T-helper 1 cell treated with Interleukin-12 subunit alpha and Interleukin-12 subunit beta and Interleukin-4 antibody, amounts not matched to agents 30 μg/mL and 1 μg/mL, for 36 hours (primary cell): ENCODE data around the gene DYTN.

Source experiments
- H3K27ac Mint-ChIP-seq: one replicate; pipeline ENCODE4 v1.8.0; 2021; ENCODE audit warnings: mild to moderate bottlenecking, mixed read lengths
- H3K27me3 Mint-ChIP-seq: one replicate; pipeline ENCODE4 v1.8.0; 2021; ENCODE audit warnings: low read depth, mixed read lengths
- H3K36me3 Mint-ChIP-seq: one replicate; pipeline ENCODE4 v1.8.0; 2021; ENCODE audit warnings: low read depth, mixed read lengths
- H3K4me1 Mint-ChIP-seq: one replicate; pipeline ENCODE4 v1.8.0; 2021; ENCODE audit warnings: low read depth, mixed read lengths
- H3K4me3 Mint-ChIP-seq: one replicate; pipeline ENCODE4 v1.8.0; 2021; ENCODE audit warnings: mild to moderate bottlenecking, moderate library complexity, mixed read lengths
- H3K9me3 Mint-ChIP-seq: one replicate; pipeline ENCODE4 v1.8.0; 2021; ENCODE audit warnings: mixed read lengths

DYTN gene

DNA sequence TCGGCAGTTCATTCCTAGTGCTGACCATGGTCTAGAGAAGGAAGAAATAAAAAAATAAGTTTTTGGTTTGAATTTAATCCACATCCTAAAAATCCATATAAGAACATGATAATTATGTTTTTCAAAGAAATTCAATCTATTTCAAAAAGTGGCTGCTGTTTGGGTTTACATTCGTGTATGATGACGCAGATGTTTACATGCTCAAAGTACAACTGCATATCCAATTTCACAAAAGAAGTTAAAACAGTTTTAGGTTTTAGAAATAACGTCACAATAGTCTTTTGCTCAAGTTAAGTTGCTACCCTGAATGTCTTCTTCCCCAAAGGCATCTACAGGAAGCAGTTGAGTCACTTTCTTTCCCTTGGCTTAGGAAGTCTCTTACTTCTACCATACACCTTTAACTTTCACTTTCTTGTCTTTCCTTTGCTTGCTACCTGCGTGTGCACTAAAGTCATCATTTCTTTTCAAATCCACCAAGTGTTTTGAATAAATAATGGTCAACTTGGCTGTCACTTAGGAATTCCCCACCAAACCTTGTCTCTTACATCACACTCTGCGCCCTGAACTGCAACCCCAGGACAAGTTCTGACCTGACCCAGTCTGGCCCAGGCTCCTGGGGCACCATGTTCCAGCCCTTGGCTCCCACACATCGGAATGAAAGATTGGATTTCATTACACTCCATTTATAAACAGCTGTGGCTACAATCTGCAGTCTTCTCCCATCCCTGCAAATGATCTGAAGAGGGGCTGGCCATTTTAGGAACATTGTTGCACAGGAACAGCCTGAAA, 47.5 kb downstream of the DYTN start:
- Mint-ChIP-seq H3K27me3 (no peaks in the 10 kb centered on the region), H3K27ac (no peak overlapping the region), H3K4me1 (no peaks in the 10 kb centered on the region), H3K36me3 (no peaks in the 10 kb centered on the region), H3K9me3 (no peaks in the 10 kb centered on the region), H3K4me3 (no peak overlapping the region)

GRCh38 chr2:206665251-206665650, 52.9 kb downstream of the DYTN start:
- Mint-ChIP-seq H3K4me1 (no peaks in the 10 kb centered on the region), H3K36me3 (no peaks in the 10 kb centered on the region), H3K4me3 (no peak overlapping the region), H3K9me3 (no peaks in the 10 kb centered on the region), H3K27me3 (no peaks in the 10 kb centered on the region), H3K27ac (no peak overlapping the region)

- Mint-ChIP-seq H3K9me3 (peaks cover 4% of the 10 kb centered on the region), H3K36me3 (no peaks in the 10 kb centered on the region), H3K4me1 (no peaks in the 10 kb centered on the region), H3K4me3 (no peak overlapping the region), H3K27me3 (peaks cover 6% of the 10 kb centered on the region), H3K27ac (no peak overlapping the region)
Observed at GRCh38 chr2:206657087-206657486, 61.1 kb downstream of the DYTN start.

GRCh38 chr2:206647985-206648384, 70.2 kb downstream of the DYTN start:
- Mint-ChIP-seq H3K9me3 (no peaks in the 10 kb centered on the region), H3K27ac (no peak overlapping the region), H3K27me3 (peaks cover 4% of the 10 kb centered on the region), H3K4me3 (no peak overlapping the region), H3K4me1 (no peaks in the 10 kb centered on the region), H3K36me3 (no peaks in the 10 kb centered on the region)

DNA sequence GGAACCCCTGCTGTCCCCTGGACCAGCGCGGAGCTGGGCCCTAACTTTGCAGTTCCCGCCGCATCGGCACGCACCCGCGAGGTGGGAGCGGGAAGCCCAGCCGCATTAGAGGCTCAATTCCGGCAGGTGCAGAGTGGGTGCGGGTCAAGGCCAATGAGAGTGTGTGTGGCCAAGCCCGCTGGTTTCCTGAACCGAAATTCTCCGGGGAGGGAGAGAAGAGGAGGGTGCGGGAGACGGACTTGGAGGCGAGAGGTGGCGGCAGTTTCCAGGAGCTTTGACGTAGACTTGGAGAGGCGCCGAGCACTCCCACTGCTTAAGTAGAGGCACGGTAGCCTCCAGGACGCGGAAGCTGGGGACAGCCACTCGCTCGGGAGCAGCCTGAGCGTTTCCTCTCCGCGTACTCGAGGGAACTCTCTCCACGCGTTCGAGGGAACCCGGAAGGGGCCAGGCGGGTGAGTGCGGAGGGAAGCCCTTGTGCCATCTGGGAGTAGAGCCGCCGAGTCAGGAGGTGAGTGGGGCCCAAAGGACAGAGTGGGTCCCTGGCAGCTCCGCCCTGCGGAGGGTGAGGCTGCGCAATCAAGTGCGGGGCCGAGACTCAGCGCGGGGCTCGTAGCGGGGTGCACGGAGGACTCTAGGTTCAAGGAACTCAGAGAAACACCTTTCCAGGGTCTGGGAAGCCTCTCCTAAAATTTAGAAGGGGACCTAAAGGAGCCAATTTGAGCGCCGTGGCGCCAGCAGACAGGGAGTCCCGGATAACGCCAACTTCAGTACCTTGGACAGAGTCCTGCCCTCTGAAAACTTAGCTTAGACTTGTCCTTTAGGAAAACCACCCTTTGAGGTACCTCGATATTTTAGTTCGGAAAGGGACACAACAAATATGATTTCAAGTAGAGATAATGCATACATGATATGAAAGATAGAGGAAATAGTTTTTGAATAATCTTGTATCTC, 75.8 kb downstream of the DYTN start, which contains the start of gene FAM237A:
TSS of gene FAM237A (plus strand) at position 413 of the 951 bp plus-strand sequence. CDS start 1,750 bp downstream, outside the sequence.
- peaks cover 10% of the 10 kb centered on the region for H3K27me3 Mint-ChIP-seq
- H3K27ac Mint-ChIP-seq: no peak within 1 kb of the TSS
- no peak within 1 kb of the TSS for H3K4me3 Mint-ChIP-seq
- H3K4me1 Mint-ChIP-seq: no peaks in the 10 kb centered on the region
- no peaks in the 10 kb centered on the region for H3K36me3 Mint-ChIP-seq
- H3K9me3 Mint-ChIP-seq: no peaks in the 10 kb centered on the region

GRCh38 chr2:206641226-206641625, 77.0 kb downstream of the DYTN start:
- no peaks in the 10 kb centered on the region for H3K9me3 Mint-ChIP-seq
- no peak overlapping the region for H3K27ac Mint-ChIP-seq
- H3K27me3 Mint-ChIP-seq: peaks cover 10% of the 10 kb centered on the region
- H3K4me3 Mint-ChIP-seq: no peak overlapping the region
- no peaks in the 10 kb centered on the region for H3K36me3 Mint-ChIP-seq
- H3K4me1 Mint-ChIP-seq: no peaks in the 10 kb centered on the region

DNA sequence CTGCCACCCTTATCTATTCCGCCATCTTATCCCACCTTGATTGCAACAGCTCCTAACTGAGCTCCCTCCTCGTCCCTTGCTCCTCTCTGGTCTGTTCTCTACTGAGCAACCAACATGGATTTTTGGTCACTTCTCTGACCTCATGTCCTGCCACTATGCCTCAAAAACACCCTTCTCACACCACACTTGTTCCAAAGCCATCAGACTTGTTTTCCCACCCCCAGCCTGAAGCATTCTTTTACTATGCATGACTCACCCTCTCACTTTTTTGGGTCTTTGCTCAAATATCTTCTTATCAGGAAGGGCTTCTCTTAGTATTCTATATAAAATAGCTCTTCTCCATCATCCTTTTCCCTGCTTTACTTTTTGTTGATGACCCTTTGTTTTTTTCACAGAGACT, 78.6 kb downstream of the DYTN start:
- H3K27me3 Mint-ChIP-seq: peaks cover 10% of the 10 kb centered on the region
- no peak overlapping the region for H3K4me3 Mint-ChIP-seq
- no peaks in the 10 kb centered on the region for H3K36me3 Mint-ChIP-seq
- H3K27ac Mint-ChIP-seq: no peak overlapping the region
- H3K4me1 Mint-ChIP-seq: no peaks in the 10 kb centered on the region
- H3K9me3 Mint-ChIP-seq: no peaks in the 10 kb centered on the region

DNA sequence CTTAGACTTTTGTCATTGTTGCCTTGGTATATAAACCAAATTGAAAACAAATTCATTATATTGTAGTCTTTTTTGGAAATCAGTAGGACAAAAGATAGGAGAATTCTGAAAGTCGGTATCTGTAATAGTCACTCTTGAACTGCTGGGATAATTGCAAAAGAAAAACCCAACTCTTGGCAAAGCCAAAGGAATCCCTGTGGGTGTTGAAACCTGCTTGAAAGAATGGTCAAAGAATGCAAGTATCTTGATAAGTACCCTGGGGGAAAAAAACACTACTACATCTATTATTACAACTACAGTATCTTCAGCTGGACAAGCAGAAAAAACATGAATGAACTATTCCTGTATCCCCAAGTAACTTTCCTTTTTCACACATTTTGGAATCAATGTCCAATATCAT, 83.2 kb downstream of the DYTN start:
- peaks cover 3% of the 10 kb centered on the region for H3K27me3 Mint-ChIP-seq
- no peaks in the 10 kb centered on the region for H3K4me1 Mint-ChIP-seq

DNA sequence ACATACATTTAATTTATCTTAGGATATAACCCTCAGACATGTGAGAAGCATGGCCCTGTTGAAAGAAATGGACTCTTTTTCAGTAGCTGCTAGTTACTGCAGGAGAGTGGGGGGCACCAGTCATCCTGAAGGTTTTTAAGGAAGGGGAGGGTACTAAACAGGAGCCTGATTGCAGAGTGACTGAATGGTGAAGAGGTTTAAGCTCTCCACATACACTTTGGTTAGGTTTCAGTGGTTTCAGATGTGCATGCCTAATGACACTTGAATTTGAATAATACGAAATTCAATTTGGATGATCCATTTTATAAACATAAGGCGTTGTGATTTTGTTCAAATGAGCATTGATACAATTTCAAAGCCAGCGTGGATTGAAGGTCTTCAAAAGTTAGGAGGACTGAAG, 86.9 kb downstream of the DYTN start:
- no peak overlapping the region for H3K4me3 Mint-ChIP-seq
- H3K27me3 Mint-ChIP-seq: peaks cover 7% of the 10 kb centered on the region
- H3K4me1 Mint-ChIP-seq: no peaks in the 10 kb centered on the region
- no peaks in the 10 kb centered on the region for H3K36me3 Mint-ChIP-seq
- no peak overlapping the region for H3K27ac Mint-ChIP-seq
- H3K9me3 Mint-ChIP-seq: no peaks in the 10 kb centered on the region

More for the DNA sequence above, 83.2 kb downstream of the DYTN start:
- no peaks in the 10 kb centered on the region for H3K9me3 Mint-ChIP-seq
- no peak overlapping the region for H3K4me3 Mint-ChIP-seq
- no peak overlapping the region for H3K27ac Mint-ChIP-seq
- no peaks in the 10 kb centered on the region for H3K36me3 Mint-ChIP-seq

DNA sequence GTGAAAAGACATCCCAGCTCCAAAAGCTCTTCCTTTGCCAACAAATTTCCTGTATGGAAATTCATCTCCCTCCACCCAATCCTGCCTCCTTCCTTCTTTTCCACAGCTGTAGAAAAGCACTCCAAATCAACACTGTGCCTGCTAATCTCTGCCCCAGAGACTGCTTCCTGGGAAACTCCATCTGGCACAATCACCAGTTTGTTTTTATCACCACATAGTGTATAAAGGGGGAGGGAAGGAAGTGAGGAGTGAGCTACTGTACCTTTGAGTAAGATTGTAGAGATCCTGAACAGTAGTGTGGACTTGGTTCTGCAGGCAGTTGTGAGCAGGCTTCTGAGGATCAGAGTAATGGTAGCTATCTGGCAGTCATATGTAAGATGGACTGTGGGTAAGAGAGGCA, 90.6 kb downstream of the DYTN start:
- Mint-ChIP-seq H3K36me3 (no peaks in the 10 kb centered on the region), H3K4me1 (no peaks in the 10 kb centered on the region), H3K9me3 (no peaks in the 10 kb centered on the region), H3K4me3 (no peak overlapping the region), H3K27ac (no peak overlapping the region), H3K27me3 (peaks cover 7% of the 10 kb centered on the region)

DNA sequence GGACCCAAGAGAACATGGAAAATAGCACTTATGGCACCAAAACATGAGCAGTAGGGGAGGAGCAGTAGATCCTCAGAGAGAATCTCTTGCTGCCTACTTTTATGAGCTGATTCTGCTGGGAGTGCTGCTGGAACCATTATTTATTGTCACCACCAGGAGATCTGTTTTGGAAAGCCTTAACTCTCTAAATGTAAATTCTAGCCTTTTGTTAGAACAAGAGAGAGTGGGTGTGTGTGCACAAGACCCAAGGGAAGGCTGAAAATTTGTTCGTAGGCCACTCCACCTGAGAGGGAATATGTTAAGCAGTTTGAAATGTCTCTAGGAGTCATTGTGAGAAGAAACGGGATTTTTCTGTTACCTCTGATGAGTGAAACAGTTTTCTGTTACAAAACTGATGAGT, 92.1 kb downstream of the DYTN start:
- peaks cover 3% of the 10 kb centered on the region for H3K27me3 Mint-ChIP-seq
- H3K27ac Mint-ChIP-seq: no peak overlapping the region
- H3K4me1 Mint-ChIP-seq: no peaks in the 10 kb centered on the region
- H3K9me3 Mint-ChIP-seq: no peaks in the 10 kb centered on the region
- no peak overlapping the region for H3K4me3 Mint-ChIP-seq
- H3K36me3 Mint-ChIP-seq: no peaks in the 10 kb centered on the region

DNA sequence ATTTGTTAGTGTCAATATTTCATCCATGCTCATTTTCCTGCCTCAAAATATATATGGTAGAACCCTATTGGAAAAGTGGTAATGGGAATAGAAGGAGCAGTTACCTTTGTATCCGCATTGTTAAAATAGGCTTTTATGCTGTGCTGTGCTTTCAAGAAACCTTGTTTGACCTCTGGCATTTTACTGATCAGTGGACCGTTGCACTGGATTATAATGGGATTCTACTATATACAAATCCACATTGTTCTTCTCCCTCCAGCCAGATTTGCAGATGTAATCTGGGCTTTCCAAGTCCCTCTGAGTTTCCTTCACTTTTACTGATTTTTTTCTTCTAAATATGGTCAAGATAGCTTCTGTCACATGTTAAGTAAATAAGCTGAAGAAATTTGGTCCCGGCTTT, 99.2 kb downstream of the DYTN start:
- Mint-ChIP-seq H3K9me3 (no peaks in the 10 kb centered on the region), H3K36me3 (no peaks in the 10 kb centered on the region), H3K27ac (no peak overlapping the region), H3K27me3 (no peaks in the 10 kb centered on the region), H3K4me3 (no peak overlapping the region), H3K4me1 (no peaks in the 10 kb centered on the region)

DNA sequence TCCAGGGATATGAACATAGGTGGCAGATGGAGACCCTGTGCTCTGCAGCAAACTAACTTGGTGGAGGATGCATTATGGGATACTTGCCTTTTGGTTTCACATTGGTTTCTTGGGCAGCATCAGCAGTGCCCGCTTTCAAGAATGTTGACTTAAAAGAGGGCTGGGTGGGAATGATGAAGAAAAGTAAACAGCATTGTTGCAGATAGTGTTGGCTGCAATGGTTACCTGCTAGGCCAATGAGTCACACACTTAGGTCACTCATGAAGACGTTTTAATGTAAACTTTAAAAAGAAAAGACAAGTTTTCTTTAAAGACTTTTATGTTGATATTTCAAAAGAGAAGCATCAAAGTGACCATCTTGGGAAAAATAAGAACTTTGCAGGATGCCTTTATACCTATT, 102.0 kb downstream of the DYTN start:
- Mint-ChIP-seq H3K4me1 (no peaks in the 10 kb centered on the region), H3K36me3 (no peaks in the 10 kb centered on the region), H3K27ac (no peak overlapping the region), H3K27me3 (no peaks in the 10 kb centered on the region), H3K9me3 (no peaks in the 10 kb centered on the region), H3K4me3 (no peak overlapping the region)

DNA sequence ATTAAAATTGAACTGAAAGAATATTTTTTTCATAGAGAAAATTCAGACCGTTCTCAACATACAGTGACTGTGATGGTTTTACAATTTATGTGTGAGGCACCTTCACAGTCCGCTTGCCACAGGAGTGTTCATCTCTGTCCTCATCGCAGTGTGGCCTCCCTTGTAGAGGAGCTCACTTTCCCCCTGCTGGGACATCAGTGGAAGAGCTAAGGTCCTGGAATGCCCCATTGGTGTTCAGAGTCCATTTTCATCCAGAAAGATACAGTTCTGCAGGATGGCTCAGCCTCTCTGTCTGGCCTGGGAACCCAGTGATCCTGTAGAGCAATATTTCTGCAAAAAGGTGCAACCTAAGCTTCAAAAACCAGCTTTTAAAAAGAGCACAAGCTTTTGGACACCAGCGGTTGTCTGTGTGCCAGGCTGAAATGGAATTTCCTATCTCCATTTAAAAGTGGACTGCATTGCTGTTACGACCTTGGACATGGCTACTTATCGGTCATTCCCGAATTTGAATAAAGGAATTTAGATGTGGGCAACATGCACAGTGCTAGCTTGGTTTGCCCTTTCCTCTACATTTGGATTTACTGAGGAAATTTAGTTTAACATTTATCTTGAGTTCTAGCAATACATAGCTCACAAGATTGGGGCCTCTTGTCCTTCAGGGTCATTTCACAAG, 102.6 kb downstream of the DYTN start:
- Mint-ChIP-seq H3K27me3 (no peaks in the 10 kb centered on the region), H3K4me1 (no peaks in the 10 kb centered on the region), H3K4me3 (no peak overlapping the region)

More for the DNA sequence above, 102.6 kb downstream of the DYTN start:
- no peaks in the 10 kb centered on the region for H3K36me3 Mint-ChIP-seq
- H3K27ac Mint-ChIP-seq: no peak overlapping the region
- H3K9me3 Mint-ChIP-seq: no peaks in the 10 kb centered on the region
